ENCODE data around the gene GAR1. TPM values are rescaled to one million over a fixed set of nuclear protein-coding genes. Genes with fewer than 3 reads are reported as not detected.
A peak's percentile ranks its signal among the peaks of the same experiment; 100 is the strongest.

GAR1 gene
- total and polyA plus RNA-seq, 9 donors, result 3.9 to 43.9 (median 34.9) TPM

DNA sequence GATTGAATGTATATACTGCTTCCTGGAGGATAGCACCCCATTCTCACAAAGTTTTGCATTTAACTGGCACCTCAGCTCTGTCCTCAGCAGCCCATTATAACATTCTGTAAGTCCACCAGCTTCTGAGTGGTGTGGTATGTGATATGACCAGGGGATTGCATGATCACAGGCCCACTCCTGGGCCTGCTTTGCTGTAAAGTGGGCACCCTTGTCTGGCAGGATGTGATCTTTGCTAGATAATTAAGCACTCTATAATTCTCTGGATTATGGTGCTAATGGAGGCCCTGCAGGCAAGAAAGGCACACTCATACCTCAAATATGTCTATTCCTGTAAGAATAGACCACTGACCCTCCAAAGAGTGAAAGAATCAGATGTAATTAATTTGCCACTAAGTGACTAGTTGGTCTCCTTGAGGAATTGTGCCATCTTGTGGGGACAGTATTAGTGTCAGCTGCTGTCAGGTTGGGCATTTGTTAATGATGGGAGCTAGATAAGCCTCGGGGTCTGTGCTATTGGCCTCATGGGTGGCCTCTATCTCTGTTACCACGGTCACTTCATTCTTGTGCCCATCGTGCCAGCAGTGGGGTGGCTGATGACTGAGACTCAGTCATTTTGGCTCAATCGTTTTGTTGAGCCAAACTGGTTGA, 11.5 kb upstream of the GAR1 start:
- WGBS (ENCODE audit: insufficient coverage), result no CpG with 5 or more reads among the region's 4 CpGs
- Histone ChIP-seq H3K9me3 (replicated peaks; ENCODE audit: control insufficient read depth, low read depth, low read length) (no peaks in the 10 kb centered on the region), H3K4me3 (ENCODE audit: low read length) (no peak overlapping the region), H3K4me1 (ENCODE audit: control insufficient read depth, insufficient read depth, low read length) (no peaks in the 10 kb centered on the region), H3K27me3 (ENCODE audit: control insufficient read depth, insufficient read depth, low read length) (peaks cover 2% of the 10 kb centered on the region), H3K36me3 (ENCODE audit: control insufficient read depth, insufficient read depth, low read length) (no peaks in the 10 kb centered on the region), H3K27ac (ENCODE audit: low read length) (no peak overlapping the region)
- peak; percentile 35 for DNase-seq

DNA sequence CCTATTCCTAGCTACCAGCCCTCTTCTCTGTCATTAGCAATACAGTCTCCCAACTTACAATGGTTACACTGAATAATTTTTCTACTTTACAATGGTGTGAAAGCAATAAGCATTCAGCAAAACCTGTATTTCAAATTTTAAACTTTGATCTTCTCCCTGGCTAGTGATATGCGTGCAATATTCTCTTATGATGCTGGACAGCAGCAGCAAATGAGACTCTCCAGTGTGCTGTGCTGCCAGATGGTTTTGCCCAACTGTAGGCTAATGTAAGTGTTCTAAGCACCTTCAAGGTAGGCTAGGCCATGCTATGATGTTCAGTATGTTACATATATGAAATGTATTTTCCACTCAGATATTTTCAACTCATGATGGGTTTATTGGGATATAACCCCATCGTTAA, 5.9 kb upstream of the GAR1 start:
- no peaks in the 10 kb centered on the region for H3K9me3 ChIP-seq (replicated peaks; ENCODE audit: control insufficient read depth, low read depth, low read length)
- DNase-seq, result no peak
- WGBS (ENCODE audit: insufficient coverage), result 80% methylated on average over 1 of the region's 2 CpGs

DNA sequence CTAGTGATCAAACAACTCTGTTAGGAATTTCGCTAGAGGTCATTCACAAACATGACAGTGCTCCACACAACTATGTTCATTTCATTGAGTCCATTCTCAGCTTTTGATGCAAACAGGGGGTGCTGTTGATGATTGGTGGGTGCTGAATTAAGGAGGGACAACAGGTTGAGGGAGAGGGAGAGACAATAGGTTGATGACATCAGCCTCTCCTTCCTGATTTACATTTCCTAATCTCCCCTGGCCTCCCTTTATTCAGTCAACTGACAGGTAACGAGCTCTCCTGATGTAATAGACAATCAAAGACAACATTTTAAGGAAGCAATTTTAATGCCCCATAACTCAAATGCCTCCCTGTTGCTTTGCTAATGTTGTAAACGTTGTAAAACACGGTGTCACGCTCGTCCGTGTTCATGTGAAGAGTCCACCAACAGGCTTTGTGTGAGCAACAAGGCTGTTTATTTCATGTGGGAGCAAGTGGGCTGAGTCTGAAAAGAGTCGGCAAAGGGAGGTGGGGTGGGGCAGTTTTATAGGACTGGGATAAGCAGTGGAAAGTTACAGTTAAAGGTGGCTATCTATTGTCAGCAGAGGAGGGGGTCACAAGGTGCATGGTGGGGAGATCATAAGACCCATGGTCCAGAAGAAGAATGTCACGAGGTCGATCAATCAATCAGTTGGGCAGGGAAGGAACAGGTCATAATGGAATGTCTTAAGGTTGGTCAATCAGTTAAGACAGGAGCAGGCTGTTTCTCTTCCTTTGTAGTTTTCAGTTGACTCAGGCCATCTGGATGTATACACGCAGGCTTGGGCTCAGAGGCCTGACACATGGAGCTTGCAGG, 4.8 kb upstream of the GAR1 start:
- Histone ChIP-seq H3K36me3 (ENCODE audit: control insufficient read depth, insufficient read depth, low read length) (no peaks in the 10 kb centered on the region), H3K4me3 (ENCODE audit: low read length) (no peak overlapping the region), H3K9me3 (replicated peaks; ENCODE audit: control insufficient read depth, low read depth, low read length) (no peaks in the 10 kb centered on the region), H3K27ac (ENCODE audit: low read length) (no peak overlapping the region), H3K27me3 (ENCODE audit: control insufficient read depth, insufficient read depth, low read length) (peaks cover 2% of the 10 kb centered on the region), H3K4me1 (ENCODE audit: control insufficient read depth, insufficient read depth, low read length) (peaks cover 4% of the 10 kb centered on the region)
- no peak for DNase-seq
- WGBS (ENCODE audit: insufficient coverage), result 63% methylated on average over 8 of the region's 11 CpGs

More for the DNA sequence above, 5.9 kb upstream of the GAR1 start:
- no peak overlapping the region for H3K4me3 ChIP-seq (ENCODE audit: low read length)
- peaks cover under 1% of the 10 kb centered on the region for H3K4me1 ChIP-seq (ENCODE audit: control insufficient read depth, insufficient read depth, low read length)
- H3K27ac ChIP-seq (ENCODE audit: low read length), result no peak overlapping the region
- H3K36me3 ChIP-seq (ENCODE audit: control insufficient read depth, insufficient read depth, low read length), result no peaks in the 10 kb centered on the region
- peaks cover 2% of the 10 kb centered on the region for H3K27me3 ChIP-seq (ENCODE audit: control insufficient read depth, insufficient read depth, low read length)

DNA sequence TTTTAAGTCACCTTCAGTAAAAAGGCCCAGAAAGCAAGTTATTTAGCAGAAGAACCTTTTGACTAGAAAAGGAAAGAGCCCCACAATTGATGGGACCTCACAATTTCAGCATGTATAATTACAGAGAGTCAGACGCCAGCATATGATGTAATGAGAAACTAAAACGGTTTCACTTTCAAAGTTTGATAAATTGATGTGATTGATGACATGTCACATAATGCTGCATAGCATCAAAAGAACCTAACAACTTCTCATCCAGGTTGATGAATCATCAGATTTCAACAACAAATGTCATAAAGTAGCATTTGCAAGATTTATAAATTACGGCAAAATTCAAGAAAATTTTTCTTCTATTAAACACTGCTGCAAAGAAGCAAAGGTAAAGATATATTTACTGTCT, 3.9 kb upstream of the GAR1 start:
- Histone ChIP-seq H3K36me3 (ENCODE audit: control insufficient read depth, insufficient read depth, low read length) (no peaks in the 10 kb centered on the region), H3K27ac (ENCODE audit: low read length) (no peak overlapping the region), H3K9me3 (replicated peaks; ENCODE audit: control insufficient read depth, low read depth, low read length) (no peaks in the 10 kb centered on the region), H3K4me3 (ENCODE audit: low read length) (no peak overlapping the region), H3K4me1 (ENCODE audit: control insufficient read depth, insufficient read depth, low read length) (peaks cover 10% of the 10 kb centered on the region), H3K27me3 (ENCODE audit: control insufficient read depth, insufficient read depth, low read length) (peaks cover 2% of the 10 kb centered on the region)
- no peak for DNase-seq
- no CpG with 5 or more reads among the region's 3 CpGs for WGBS (ENCODE audit: insufficient coverage)

- H3K4me1 ChIP-seq (ENCODE audit: control insufficient read depth, insufficient read depth, low read length), result peaks cover 10% of the 10 kb centered on the region
- DNase-seq, result no peak
- WGBS (ENCODE audit: insufficient coverage), result 2% methylated on average over 19 of the region's 19 CpGs
- H3K9me3 ChIP-seq (replicated peaks; ENCODE audit: control insufficient read depth, low read depth, low read length), result no peaks in the 10 kb centered on the region
- no peaks in the 10 kb centered on the region for H3K27me3 ChIP-seq (ENCODE audit: control insufficient read depth, insufficient read depth, low read length)
- peak overlapping the region; percentile 98 for H3K4me3 ChIP-seq (ENCODE audit: low read length)
- peaks cover 20% of the 10 kb centered on the region for H3K36me3 ChIP-seq (ENCODE audit: control insufficient read depth, insufficient read depth, low read length)
- H3K27ac ChIP-seq (ENCODE audit: low read length), result peak overlapping the region; percentile 93
Measured at GRCh38 chr4:109816082-109816442, 500 bp downstream of the GAR1 start.

GRCh38 chr4:109816894-109817293, 1.3 kb downstream of the GAR1 start:
- WGBS (ENCODE audit: insufficient coverage), result 77% methylated on average over 1 of the region's 1 CpG
- peak overlapping the region; percentile 98 for H3K4me3 ChIP-seq (ENCODE audit: low read length)
- no peak for DNase-seq
- no peak overlapping the region for H3K27ac ChIP-seq (ENCODE audit: low read length)
- H3K9me3 ChIP-seq (replicated peaks; ENCODE audit: control insufficient read depth, low read depth, low read length), result no peaks in the 10 kb centered on the region
- H3K4me1 ChIP-seq (ENCODE audit: control insufficient read depth, insufficient read depth, low read length), result peaks cover 10% of the 10 kb centered on the region
- H3K27me3 ChIP-seq (ENCODE audit: control insufficient read depth, insufficient read depth, low read length), result no peaks in the 10 kb centered on the region
- peaks cover 21% of the 10 kb centered on the region for H3K36me3 ChIP-seq (ENCODE audit: control insufficient read depth, insufficient read depth, low read length)

- 100% methylated on average over 3 of the region's 4 CpGs for WGBS (ENCODE audit: insufficient coverage)
- no peaks in the 10 kb centered on the region for H3K9me3 ChIP-seq (replicated peaks; ENCODE audit: control insufficient read depth, low read depth, low read length)
- H3K36me3 ChIP-seq (ENCODE audit: control insufficient read depth, insufficient read depth, low read length), result peaks cover 25% of the 10 kb centered on the region
Measured at GRCh38 chr4:109818268-109818667, 2.7 kb downstream of the GAR1 start.

DNA sequence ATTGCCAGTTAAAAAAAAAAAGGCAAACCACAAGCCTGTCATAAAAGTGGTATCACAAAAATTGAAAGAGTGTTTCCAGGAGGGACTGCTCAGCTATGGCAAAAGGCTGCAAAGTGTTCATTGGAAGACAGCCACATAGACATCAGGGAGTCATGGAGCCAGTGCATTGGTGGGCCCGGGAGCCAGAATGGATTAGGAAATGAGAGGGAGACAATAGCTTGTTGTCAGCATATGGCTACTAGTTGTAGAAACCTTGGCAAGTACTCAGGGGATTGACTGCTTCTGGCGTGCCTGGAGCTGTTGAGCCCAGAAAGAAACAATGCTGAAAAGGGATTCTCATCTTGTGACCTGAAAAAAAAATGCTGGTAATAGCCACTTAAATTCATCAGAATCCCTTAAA, 5.0 kb downstream of the GAR1 start:
- no peak overlapping the region for H3K27ac ChIP-seq (ENCODE audit: low read length)
- WGBS (ENCODE audit: insufficient coverage), result 78% methylated on average over 1 of the region's 2 CpGs
- peak; percentile 2 for DNase-seq
- H3K27me3 ChIP-seq (ENCODE audit: control insufficient read depth, insufficient read depth, low read length), result no peaks in the 10 kb centered on the region
- H3K36me3 ChIP-seq (ENCODE audit: control insufficient read depth, insufficient read depth, low read length), result peaks cover 27% of the 10 kb centered on the region
- peaks cover 6% of the 10 kb centered on the region for H3K4me1 ChIP-seq (ENCODE audit: control insufficient read depth, insufficient read depth, low read length)
- H3K9me3 ChIP-seq (replicated peaks; ENCODE audit: control insufficient read depth, low read depth, low read length), result no peaks in the 10 kb centered on the region
- H3K4me3 ChIP-seq (ENCODE audit: low read length), result no peak overlapping the region

More at GRCh38 chr4:109818268-109818667, 2.7 kb downstream of the GAR1 start:
- no peak for DNase-seq
- H3K27ac ChIP-seq (ENCODE audit: low read length), result no peak overlapping the region
- H3K27me3 ChIP-seq (ENCODE audit: control insufficient read depth, insufficient read depth, low read length), result no peaks in the 10 kb centered on the region
- H3K4me1 ChIP-seq (ENCODE audit: control insufficient read depth, insufficient read depth, low read length), result peaks cover 10% of the 10 kb centered on the region
- H3K4me3 ChIP-seq (ENCODE audit: low read length), result no peak overlapping the region

DNA sequence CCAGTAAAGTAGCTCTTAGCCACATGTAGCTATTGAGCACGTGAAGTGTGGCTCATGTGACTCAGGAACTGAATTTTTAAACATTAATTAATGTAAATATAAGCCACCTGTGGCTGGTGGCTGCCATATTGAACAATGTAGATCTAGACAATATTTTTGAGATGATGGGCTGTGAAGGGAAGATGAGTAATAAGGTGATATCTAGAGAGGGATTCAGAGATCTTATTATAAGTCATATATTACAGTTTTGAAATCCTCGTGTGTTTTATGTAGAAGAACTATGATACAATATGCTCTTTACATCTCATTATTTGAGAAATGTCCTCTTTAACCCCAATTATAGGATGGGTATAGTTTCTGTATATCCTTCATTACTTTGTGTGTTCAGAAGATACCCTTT, 5.6 kb downstream of the GAR1 start:
- peaks cover 27% of the 10 kb centered on the region for H3K36me3 ChIP-seq (ENCODE audit: control insufficient read depth, insufficient read depth, low read length)
- H3K27ac ChIP-seq (ENCODE audit: low read length), result no peak overlapping the region
- no peak for DNase-seq
- no CpG with 5 or more reads among the region's 2 CpGs for WGBS (ENCODE audit: insufficient coverage)
- no peaks in the 10 kb centered on the region for H3K27me3 ChIP-seq (ENCODE audit: control insufficient read depth, insufficient read depth, low read length)
- H3K4me1 ChIP-seq (ENCODE audit: control insufficient read depth, insufficient read depth, low read length), result peaks cover 5% of the 10 kb centered on the region
- no peaks in the 10 kb centered on the region for H3K9me3 ChIP-seq (replicated peaks; ENCODE audit: control insufficient read depth, low read depth, low read length)
- no peak overlapping the region for H3K4me3 ChIP-seq (ENCODE audit: low read length)

GRCh38 chr4:109826719-109827118, 11.2 kb downstream of the GAR1 start:
- H3K9me3 ChIP-seq (replicated peaks; ENCODE audit: control insufficient read depth, low read depth, low read length), result no peaks in the 10 kb centered on the region
- DNase-seq, result peak; percentile 27
- no peaks in the 10 kb centered on the region for H3K4me1 ChIP-seq (ENCODE audit: control insufficient read depth, insufficient read depth, low read length)
- peaks cover 7% of the 10 kb centered on the region for H3K36me3 ChIP-seq (ENCODE audit: control insufficient read depth, insufficient read depth, low read length)
- H3K27ac ChIP-seq (ENCODE audit: low read length), result no peak overlapping the region
- H3K27me3 ChIP-seq (ENCODE audit: control insufficient read depth, insufficient read depth, low read length), result no peaks in the 10 kb centered on the region
- no peak overlapping the region for H3K4me3 ChIP-seq (ENCODE audit: low read length)

Measured in muscle of leg (tissue), 11 donors.